HG03460 (cell line): Measurements from ENCODE around the gene RELB.

Source experiments
- ATAC-seq: cut with Tn5 transposase; IDR thresholded peaks from one replicate; pipeline ENCODE4 v1.9.1; 2021; ENCODE audit not compliant: unreplicated experiment

Gene RELB

DNA sequence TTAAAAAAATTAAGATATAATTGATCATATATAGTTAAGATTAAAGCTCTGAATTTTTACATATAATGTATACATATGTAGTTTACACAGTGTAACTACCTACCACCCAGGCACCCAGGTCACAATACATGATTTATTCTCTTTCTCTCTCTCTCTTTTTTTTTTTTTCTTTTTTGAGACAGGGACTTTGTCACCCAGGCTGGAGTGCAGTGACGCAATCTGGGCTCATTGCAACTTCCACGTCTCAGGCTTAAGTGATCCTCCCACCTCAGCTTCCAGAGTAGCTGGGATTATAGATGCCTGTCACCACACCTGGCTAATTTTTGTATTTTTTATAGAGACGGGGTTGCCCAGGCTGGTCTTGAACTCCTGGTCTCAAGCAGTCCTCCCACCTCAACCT lies 18.8 kb downstream of the RELB start:
- no peak for ATAC-seq

DNA sequence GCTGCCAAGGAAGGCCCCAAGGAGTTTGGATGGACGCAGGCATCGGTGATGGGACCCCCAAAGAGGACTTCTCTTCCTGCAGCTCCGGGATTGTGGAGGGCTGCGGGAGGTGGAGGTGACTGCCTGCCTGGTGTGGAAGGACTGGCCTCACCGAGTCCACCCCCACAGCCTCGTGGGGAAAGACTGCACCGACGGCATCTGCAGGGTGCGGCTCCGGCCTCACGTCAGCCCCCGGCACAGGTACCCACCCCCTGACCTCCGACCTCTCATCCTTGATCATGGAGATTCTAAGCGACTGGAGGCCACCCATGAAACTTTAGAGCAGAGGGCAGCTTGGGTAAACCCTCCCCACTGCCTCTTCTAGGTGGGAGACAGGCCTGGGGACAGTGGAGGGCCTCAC lies 20.7 kb downstream of the RELB start:
- no peak for ATAC-seq

DNA sequence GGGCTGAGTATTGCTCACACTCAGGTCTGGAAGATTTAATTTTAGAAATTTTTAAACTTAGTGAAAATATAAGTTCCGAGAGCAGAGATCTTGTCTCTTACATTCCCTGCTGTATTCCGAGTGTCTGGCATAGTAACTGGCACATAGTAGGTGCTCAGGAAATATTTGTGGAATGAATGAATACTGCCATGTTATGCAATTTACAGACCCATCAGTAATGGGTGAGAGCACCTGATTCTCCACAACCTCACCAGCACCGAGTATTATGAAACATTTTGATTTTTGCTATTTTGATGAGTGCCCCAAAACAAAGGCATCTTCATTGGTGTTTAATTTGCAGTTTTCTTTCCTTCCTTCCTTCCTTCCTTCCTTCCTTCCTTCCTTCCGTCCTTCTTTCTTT lies 21.8 kb downstream of the RELB start:
- ATAC-seq, result no peak

DNA sequence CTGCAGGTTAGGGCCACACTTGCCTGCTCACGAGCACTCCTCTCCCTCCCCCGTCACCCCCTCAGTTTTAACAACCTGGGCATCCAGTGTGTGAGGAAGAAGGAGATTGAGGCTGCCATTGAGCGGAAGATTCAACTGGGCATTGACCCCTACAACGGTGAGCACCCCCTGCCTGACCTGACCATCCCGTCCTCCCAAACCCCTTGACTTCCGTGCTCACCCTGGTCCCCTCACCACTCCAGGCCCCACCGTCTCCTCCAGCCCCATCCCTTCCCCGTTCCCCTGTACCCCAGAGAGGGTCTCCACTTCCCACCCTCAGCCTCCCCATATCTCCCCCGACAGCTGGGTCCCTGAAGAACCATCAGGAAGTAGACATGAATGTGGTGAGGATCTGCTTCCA lies 24.0 kb downstream of the RELB start:
- no peak for ATAC-seq

DNA sequence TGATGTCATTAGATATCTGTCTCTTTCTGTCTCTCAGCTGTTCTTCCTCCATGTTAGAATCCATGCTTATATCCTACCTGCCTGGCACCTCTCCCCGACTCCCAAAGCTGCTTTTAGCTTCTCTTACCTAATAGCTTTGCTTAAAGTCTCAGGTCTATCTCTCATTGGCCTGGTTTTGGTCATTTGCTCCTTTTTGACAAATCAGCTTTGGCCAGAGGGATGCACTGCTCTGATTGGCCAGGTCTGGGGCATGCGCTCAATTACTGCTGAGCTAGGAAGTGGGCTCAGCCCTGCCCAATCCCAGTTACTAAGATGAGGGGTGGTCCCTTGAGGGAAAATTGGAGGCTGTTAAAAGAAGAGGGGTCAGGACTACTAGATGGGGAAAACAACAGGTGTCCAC lies 26.1 kb downstream of the RELB start:
- ATAC-seq, result no peak

DNA sequence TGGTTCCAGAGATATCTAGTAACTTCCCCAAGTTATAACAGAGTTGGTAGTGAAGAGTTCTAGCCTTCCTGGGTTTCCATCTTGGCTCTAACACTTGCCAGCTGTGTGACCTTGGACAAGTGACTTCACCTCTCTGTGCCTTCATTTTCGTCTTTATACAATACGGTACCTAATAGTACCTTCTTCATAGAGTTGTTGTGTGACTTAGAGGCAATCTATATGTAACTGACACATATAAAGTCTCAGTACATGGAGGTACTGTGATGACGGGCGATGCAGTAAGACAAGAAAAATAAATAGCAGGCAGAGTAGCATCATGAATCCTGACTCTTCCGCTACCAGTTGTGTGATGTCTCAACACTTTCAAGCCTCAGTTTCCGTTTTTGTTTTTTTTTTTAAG lies 29.6 kb downstream of the RELB start:
- no peak for ATAC-seq

DNA sequence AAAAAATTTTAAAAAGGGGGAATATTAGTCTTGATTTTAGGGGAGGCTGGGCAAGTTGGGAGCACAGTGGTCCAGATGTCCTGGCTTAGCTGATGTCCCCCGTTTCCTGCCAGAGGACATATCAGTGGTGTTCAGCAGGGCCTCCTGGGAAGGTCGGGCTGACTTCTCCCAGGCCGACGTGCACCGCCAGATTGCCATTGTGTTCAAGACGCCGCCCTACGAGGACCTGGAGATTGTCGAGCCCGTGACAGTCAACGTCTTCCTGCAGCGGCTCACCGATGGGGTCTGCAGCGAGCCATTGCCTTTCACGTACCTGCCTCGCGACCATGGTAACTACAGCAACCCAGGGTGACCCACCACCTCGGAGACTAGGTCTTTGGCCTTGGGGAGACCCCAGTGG lies 31.2 kb downstream of the RELB start:
- ATAC-seq, result no peak

DNA sequence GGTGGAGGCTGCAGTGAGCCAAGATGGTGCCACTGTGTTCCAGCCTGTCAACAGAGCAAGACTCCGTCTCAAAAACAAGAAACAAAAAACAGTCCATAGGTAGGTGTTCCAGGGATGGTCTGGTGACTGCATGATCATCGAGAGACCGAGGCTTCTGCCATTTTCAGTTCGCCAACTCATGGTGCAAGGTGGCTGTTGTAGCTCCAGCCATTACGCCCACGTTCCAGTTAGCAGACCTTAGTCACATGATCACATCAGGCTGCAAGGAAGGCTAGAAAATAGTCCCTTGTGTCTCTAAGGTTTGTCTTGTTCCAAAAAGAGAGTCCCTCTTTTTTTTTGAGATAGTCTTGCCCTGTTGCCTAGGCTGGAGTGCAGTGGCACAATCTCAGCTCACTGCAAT lies 34.5 kb downstream of the RELB start:
- ATAC-seq, result no peak

DNA sequence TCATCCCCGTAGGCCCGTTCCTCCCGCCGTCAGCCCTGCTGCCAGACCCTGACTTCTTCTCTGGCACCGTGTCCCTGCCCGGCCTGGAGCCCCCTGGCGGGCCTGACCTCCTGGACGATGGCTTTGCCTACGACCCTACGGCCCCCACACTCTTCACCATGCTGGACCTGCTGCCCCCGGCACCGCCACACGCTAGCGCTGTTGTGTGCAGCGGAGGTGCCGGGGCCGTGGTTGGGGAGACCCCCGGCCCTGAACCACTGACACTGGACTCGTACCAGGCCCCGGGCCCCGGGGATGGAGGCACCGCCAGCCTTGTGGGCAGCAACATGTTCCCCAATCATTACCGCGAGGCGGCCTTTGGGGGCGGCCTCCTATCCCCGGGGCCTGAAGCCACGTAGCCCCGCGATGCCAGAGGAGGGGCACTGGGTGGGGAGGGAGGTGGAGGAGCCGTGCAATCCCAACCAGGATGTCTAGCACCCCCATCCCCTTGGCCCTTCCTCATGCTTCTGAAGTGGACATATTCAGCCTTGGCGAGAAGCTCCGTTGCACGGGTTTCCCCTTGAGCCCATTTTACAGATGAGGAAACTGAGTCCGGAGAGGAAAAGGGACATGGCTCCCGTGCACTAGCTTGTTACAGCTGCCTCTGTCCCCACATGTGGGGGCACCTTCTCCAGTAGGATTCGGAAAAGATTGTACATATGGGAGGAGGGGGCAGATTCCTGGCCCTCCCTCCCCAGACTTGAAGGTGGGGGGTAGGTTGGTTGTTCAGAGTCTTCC lies 36.3 kb downstream of the RELB start:
- no peak for ATAC-seq

DNA sequence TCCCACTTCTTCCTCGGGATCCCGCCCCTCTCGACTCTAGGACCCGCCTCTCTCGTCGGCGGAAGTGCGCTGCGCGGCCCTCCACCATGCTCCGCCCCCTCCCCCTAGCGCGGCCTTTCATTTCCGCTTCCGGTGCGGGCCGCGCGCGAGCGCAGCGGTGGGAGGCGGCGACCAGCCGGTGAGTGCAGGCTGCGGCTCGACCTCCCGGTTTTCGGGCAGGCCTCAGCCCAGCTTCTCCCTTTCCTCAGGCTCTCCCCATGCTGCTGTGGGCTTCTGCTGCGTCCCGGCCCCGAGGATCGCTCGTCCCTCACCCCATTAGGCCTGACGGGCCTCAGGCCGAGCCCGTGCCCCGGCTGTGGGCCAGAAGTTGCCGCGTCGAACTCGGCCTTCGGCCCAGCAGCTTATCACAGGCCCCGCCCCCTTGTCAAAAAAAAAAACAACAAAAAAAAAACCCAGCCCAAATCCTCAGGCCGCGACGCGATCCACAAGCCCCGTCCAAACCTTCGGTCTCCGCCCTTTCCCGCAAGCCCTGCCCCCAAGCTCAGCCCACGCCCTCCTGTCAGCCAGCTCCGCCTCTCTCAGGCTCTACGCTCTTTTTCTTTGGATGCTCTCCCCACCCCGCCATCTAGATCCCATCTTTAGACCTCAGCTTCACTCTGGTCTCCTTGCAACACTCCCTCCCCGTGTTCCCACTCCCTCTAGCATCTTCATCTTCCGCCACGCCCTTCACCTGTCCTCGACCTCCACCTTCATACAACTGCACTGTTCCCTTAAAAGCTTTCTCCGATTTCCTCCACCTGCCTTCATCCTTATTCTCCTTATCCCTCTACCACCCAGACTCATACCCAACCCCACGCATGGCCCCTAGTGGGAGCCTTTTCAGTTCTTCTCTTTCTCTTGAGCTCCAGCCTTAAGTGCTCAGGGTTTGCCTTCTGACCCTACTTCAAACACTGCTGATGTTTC lies 37.9 kb downstream of the RELB start, which contains the start of gene CLASRP:
Gene CLASRP (plus strand): TSS at position 115 of the 963 bp plus-strand sequence. CDS start 1,168 bp downstream, outside the sequence.
- ATAC-seq, result peak; percentile 82

DNA sequence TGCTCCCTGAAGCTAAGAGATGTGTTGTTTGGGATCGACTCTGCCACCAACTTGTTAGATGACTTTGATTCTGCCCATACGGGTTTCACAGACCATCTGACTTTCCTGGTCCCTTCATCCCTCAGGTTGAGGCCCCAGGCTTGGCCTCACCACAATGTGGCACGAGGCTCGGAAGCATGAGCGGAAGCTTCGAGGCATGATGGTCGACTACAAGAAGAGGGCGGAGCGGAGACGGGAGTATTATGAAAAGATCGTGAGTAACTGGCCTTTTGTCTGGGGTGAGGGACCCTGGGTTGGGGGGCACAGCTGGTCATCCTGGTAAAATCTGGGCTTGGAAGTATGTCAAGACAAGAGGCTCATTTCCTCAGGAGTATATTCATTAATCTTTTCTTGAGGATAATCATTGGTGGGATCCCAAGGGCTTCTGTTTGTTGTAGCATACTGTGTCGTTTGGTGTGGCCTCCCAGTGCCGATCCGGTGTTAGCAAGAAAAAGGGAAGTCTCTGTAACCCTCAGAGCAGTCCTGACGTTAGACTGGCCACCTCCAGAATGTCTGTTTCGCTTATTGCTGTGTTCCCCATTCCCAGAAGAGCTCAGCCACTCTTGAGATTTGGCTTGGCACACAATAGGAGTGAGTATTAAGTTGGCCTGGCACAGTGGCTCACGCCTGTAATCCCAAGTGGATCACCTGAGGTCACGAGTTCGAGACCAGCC lies 39.0 kb downstream of the RELB start:
- ATAC-seq, result no peak

DNA sequence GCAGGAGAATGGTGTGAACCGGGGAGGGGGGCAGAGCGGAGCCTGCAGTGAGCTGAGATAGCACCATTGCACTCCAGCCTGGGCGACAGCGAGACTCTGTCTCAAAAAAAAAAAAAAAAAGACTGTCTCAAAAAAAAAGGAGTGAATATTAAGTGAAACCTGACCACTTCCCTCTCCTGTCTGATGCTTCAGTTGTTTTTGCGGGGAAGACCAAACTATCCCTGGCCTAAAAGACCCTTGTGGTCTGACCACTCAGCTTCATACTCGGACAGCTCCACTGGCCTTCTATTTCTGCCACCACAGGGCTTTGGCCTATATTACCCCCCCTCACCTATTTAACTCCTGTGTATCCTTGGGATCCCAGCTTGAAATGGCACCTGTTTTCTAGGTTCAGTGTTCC lies 39.9 kb downstream of the RELB start:
- no peak for ATAC-seq

DNA sequence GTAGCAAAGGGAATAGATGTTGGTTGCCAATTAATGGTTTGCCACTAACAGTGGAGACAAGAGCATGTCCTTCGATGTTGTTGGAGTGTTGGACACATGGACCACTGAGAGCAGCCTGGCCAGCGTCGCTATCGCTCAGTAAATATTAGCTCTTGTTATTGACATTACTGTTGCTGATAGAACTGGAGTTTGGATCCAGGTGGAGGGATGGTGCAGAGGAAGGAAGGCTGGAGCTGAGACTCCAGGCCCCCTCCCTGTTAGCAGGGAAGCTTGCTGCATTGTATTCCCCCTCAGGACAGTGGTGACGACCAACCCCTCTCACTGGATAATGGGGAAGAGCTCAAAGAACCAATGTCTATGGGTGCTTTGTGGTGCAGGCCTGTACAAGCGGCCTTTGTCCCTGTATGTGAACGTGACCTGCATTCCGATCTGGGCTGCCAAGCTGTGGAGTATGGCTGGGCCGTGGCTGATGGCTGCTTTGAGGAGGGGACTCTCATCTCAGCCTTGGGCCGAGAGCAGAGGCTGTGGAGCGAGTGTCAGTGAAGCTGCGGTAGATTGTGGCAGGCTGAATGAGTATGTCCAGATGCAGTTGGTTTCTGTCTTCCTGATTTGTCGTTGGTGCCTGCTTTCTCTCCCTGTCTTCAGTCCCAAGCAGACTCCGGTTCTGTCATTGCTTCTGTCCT lies 44.5 kb downstream of the RELB start:
- ATAC-seq, result no peak

DNA sequence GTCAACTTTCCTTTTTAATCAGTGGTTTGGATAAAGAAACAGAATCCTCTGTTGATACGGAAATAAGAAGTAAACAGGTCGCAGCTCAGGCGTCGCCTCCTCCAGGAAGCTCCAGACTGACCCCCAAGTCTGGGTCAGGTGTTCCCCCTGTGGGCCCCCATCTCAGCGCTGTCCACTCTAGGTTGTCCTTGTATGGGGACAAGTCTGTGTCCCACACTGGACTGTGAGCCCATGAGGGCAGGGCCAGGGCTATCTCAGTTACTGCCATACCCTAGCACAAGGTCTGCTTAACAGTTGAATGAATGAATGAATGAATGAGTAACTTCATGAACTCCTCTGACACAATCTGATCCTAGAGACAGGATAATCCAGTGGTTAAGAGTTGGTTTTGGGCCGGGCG lies 45.1 kb downstream of the RELB start:
- ATAC-seq, result no peak

DNA sequence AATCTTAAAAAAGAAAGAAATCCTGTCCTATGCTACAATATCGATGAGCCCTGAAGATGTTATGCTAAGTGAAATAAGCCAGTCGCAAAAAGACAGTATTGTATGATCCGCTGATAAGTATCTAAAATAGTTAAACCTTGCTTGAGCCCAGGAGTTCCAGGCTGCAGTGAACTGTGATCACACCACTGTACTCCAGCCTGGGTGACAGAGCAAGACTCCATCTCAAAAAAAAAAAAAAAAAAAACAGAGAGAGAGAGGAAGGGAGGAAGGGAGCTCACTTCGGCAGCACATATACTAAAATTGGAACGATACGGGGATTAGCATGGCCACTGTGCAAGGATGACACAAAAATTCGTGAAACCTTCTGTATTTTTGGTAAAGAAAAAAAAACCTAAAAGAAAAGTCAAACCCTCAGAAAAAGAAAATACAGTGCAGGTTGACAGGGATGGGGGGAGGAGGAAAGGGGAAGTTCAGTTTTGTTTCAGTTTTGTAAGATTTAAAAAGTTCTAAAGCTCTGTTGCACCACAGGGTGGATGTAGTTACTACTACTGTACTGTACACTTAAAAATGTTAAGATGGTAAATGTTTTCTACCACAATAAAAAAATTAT lies 46.0 kb downstream of the RELB start:
- no peak for ATAC-seq

DNA sequence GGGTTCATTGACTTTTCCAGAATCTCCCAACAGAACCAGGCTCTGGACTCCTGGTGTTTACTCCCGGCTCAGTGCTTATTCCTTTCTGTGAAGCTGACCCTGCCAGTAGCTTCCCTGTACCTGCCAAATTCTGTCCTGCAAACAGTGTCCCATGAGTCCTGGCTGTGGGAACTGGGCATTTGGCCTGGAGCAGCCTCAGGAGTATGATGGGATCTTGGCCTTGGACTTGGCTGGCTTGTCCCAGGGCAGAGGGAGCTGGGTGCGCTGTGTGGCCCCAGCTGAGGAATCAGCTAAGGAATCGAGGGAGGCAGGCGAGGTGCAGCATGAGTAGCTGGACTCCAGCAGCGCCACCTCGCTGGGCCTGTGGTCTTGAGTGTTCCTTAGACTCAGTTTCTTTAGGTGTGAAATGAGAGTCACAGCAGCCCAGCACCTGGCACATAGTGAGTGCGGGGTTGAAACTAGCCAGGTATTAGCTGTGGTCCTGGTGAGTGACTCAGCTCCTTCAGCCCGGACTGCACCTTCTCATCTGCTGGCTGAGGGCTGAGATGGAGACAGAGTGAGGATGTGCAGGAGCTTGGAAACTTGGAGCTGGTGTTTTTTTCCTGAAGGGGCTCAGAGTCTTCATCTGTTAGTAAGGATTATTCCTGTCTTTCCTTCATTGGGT lies 47.9 kb downstream of the RELB start:
- ATAC-seq, result no peak

DNA sequence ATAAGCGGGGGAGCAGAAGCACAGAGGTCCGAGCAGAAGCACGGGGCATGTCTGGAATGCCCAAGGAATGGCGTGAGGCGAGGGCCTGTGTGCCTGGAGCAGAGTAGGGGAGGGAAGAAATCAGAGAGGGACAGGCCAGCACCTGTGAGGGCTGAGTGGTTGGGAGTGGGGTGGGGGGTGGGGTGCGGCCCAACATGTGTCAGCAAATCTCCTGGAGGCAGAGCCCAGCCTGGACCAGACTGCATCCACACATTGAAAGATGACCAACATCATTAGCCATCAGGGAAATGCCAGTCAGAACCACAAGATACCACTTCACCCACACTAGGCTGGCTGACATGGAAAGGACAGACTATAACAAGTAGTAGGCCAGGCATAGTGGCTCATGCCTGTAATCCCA lies 48.8 kb downstream of the RELB start:
- no peak for ATAC-seq

DNA sequence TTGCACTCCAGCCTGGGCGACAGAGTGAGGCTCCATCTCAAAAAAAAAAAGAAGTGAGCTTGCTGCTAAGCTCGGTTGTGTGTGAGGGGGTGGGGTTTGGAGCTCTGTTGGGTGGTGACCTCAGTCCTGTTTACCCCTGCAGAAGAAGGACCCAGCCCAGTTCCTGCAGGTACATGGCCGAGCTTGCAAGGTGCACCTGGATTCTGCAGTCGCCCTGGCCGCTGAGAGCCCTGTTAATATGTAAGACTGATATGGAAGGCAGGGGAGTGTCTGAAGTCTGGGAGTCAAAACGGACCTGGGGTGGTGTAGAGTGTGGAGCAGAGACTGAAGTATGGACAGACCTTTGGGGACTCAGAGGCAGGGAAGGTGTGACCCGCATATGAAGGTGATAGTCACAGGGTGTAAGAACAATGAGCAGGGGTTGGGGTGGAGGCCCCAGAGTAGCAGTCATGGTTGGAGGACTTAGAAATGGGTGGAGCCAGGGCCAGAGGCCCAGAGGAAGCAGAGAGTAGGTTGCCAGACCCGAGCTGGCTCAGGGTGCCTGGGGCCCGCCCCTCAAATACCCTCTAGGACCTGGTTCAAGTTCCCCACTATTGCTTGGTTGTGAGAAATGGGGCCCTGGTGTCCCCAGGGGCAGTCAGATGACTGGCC lies 50.8 kb downstream of the RELB start:
- ATAC-seq, result no peak

DNA sequence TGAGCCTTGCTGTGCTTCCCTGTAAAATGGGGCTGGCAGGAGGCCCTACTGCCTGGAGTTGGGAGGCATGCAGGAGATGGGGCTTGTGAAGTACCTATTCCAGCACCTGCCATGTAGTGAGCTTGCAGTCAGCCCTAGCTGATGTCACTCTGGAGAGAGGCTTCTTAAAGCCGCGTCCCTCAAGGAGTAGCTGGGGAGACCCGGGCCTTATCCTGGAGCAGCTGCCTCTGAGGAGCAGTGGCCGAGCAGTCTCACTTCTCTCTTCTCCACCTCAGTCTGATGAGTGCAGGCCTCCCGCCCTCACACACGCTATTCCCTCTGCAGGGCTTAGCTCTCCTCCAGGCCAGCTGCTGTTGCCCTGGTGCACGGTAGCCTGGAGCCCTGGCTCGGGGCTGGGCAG lies 55.6 kb downstream of the RELB start:
- ATAC-seq, result no peak
